Breast epithelium (tissue), 3 donors: ENCODE results near the gene TMEM178B.

Source experiments
- CTCF ChIP-seq, 3 donors: fragments of 450-650 bp; IDR thresholded peaks; one replicate each; pipeline ENCODE4 v1.5.1; 2016 to 2017; ENCODE audit warnings: antibody characterized with exemption in 3 of 3, mild to moderate bottlenecking in 3 of 3, moderate library complexity in 3 of 3
- POLR2A ChIP-seq: fragments of 450-650 bp; IDR thresholded peaks from one replicate; pipeline ENCODE4 v1.6.1; 2016; ENCODE audit warnings: antibody characterized with exemption, mild to moderate bottlenecking, moderate library complexity
- POLR2AphosphoS5 ChIP-seq, 3 donors: sonication (generic); formaldehyde crosslinking; IDR thresholded peaks; one replicate each; pipeline ENCODE4 v1.6.1; 2017; ENCODE audit warnings: antibody characterized with exemption in 3 of 3

- TF ChIP-seq CTCF (IDR thresholded peaks at IDR 0.05) (no peak), POLR2AphosphoS5 (IDR thresholded peaks at IDR 0.05) (no peak), POLR2A (no peak)
Observed at GRCh38 chr7:141456298-141456697, 382.4 kb downstream of the TMEM178B start.
